GM19035 (cell line): ENCODE data around the gene CC2D1A.
A peak's percentile ranks its signal among the peaks of the same experiment; 100 is the strongest.

ENCODE experiments used
- ATAC-seq: cut with Tn5 transposase; IDR thresholded peaks from one replicate; pipeline ENCODE4 v1.9.1; 2021; ENCODE audit not compliant: unreplicated experiment

CC2D1A gene

GRCh38 chr19:13905634-13906520 is at the start of gene CC2D1A, which contains the start of gene BRME1:
CC2D1A (plus strand) TSS chr19:13906201; CDS start chr19:13906442, 241 bp downstream.
BRME1 (minus strand) TSS chr19:13906117; CDS start chr19:13904892, 1,225 bp downstream.
- ATAC-seq: peak; percentile 91

GRCh38 chr19:13856497-13856896 is 49.5 kb upstream of the CC2D1A start:
- ATAC-seq: no peak

GRCh38 chr19:13859361-13859880 is 46.6 kb upstream of the CC2D1A start:
- ATAC-seq: no peak

GRCh38 chr19:13860679-13861391 is 45.2 kb upstream of the CC2D1A start:
- ATAC-seq: no peak

- peak; percentile 24 for ATAC-seq
Measured at GRCh38 chr19:13861392-13861713, 44.6 kb upstream of the CC2D1A start.

GRCh38 chr19:13861714-13862531 is 44.1 kb upstream of the CC2D1A start:
- peak; percentile 72 for ATAC-seq

GRCh38 chr19:13864046-13864666 is 41.8 kb upstream of the CC2D1A start:
- no peak for ATAC-seq

- no peak for ATAC-seq
Measured at GRCh38 chr19:13864667-13865570, 41.1 kb upstream of the CC2D1A start.

GRCh38 chr19:13865571-13866462 is 40.2 kb upstream of the CC2D1A start:
- ATAC-seq: no peak

- ATAC-seq: no peak
Measured at GRCh38 chr19:13866463-13867046, 39.4 kb upstream of the CC2D1A start.

GRCh38 chr19:13868663-13869062 is 37.3 kb upstream of the CC2D1A start:
- ATAC-seq: no peak

GRCh38 chr19:13869281-13869680 is 36.7 kb upstream of the CC2D1A start:
- ATAC-seq: no peak

- ATAC-seq: no peak
Measured at GRCh38 chr19:13870873-13871272, 35.1 kb upstream of the CC2D1A start.

GRCh38 chr19:13872339-13872694 is 33.7 kb upstream of the CC2D1A start:
- no peak for ATAC-seq

GRCh38 chr19:13872695-13873389 is 33.2 kb upstream of the CC2D1A start:
- ATAC-seq: no peak

GRCh38 chr19:13873834-13874515 is 32.0 kb upstream of the CC2D1A start:
- ATAC-seq: no peak

- no peak for ATAC-seq
Measured at GRCh38 chr19:13875824-13876223, 30.2 kb upstream of the CC2D1A start.
